WTC11 (cell line): ENCODE data around the gene HNRNPAB. TPM values are rescaled to one million over a fixed set of nuclear protein-coding genes. Genes with fewer than 3 reads are reported as not detected.

Source experiments
- ATAC-seq: fragments of 200-7000 bp; cut with Tn5 transposase; 2 replicates; pipeline ENCODE4 v1.10.0; 2021; ENCODE audit warnings: mild to moderate bottlenecking, moderate library complexity
- CTCF ChIA-PET: fragments of 300-600 bp; sonication (Branson Sonifier 250); formaldehyde crosslinking; loops from one replicate; lab custom pipeline; 2021; ENCODE audit warnings: antibody characterized with exemption; lab: Charles Lee
- POLR2A ChIA-PET: fragments of 350-600 bp; sonication (Branson Sonifier 250); formaldehyde crosslinking; loops from one replicate; lab custom pipeline; 2021; ENCODE audit warnings: antibody characterized with exemption; lab: Charles Lee
- DNase-seq: peaks from one replicate; pipeline ENCODE4 v3.0.0; 2021; ENCODE audit warnings: low spot score
- H3K27ac Mint-ChIP-seq: 2 replicates; pipeline ENCODE4 v1.8.0; 2021; ENCODE audit warnings: mixed read lengths
- H3K27me3 Mint-ChIP-seq: 2 replicates; pipeline ENCODE4 v1.8.0; 2021; ENCODE audit warnings: low read depth, mild to moderate bottlenecking, moderate library complexity, mixed read lengths
- H3K36me3 Mint-ChIP-seq: 2 replicates; pipeline ENCODE4 v1.8.0; 2021; ENCODE audit warnings: mixed read lengths
- H3K4me1 Mint-ChIP-seq: 2 replicates; pipeline ENCODE4 v1.8.0; 2022; ENCODE audit warnings: mixed read lengths
- H3K4me3 Mint-ChIP-seq: 2 replicates; pipeline ENCODE4 v1.8.0; 2021; ENCODE audit warnings: mild to moderate bottlenecking, moderate library complexity, mixed read lengths
- H3K9me3 Mint-ChIP-seq: 2 replicates; pipeline ENCODE4 v1.8.0; 2021; ENCODE audit warnings: mixed read lengths
- ATF1 ChIP-seq: sonication (generic); formaldehyde crosslinking; IDR thresholded peaks from 2 replicates; pipeline ENCODE4 v1.8.1; 2023; ENCODE audit warnings: mild to moderate bottlenecking, moderate library complexity, missing genetic modification reagents
- ATF6 ChIP-seq: sonication (generic); formaldehyde crosslinking; IDR thresholded peaks from 2 replicates; pipeline ENCODE4 v1.8.1; 2023; ENCODE audit warnings: mild to moderate bottlenecking, missing genetic modification reagents
- CBFB ChIP-seq: sonication (generic); formaldehyde crosslinking; IDR thresholded peaks from 2 replicates; pipeline ENCODE4 v1.8.1; 2022; ENCODE audit warnings: mild to moderate bottlenecking, low read depth, missing genetic modification reagents
- ELF4 ChIP-seq: sonication (generic); formaldehyde crosslinking; IDR thresholded peaks from 2 replicates; pipeline ENCODE4 v1.8.1; 2022; ENCODE audit warnings: low read depth, mild to moderate bottlenecking, moderate library complexity, missing genetic modification reagents
- FOXP4 ChIP-seq: sonication (generic); formaldehyde crosslinking; IDR thresholded peaks from 2 replicates; pipeline ENCODE4 v1.8.0; 2022; ENCODE audit warnings: mild to moderate bottlenecking, missing genetic modification reagents
- GRHL2 ChIP-seq: fragments of 250-450 bp; sonication (Bioruptor Pico); IDR thresholded peaks from 2 replicates; pipeline ENCODE4 v1.8.0; 2022; ENCODE audit warnings: mild to moderate bottlenecking, moderate library complexity; ENCODE audit not compliant: insufficient replicate concordance, severe bottlenecking
- HMGA2 ChIP-seq: fragments of 250-450 bp; sonication (Bioruptor Pico); IDR thresholded peaks from 2 replicates; pipeline ENCODE4 v1.4.0; 2021; ENCODE audit warnings: mild to moderate bottlenecking, moderate library complexity
- JAZF1 ChIP-seq: fragments of 250-450 bp; sonication (Bioruptor Pico); IDR thresholded peaks from 2 replicates; pipeline ENCODE4 v1.9.0; 2021; ENCODE audit warnings: moderate library complexity, mild to moderate bottlenecking, inconsistent platforms
- JUN ChIP-seq: sonication (generic); formaldehyde crosslinking; IDR thresholded peaks from 2 replicates; pipeline ENCODE4 v1.8.0; 2023; ENCODE audit warnings: mild to moderate bottlenecking, missing genetic modification reagents
- KAT7 ChIP-seq: sonication (generic); formaldehyde crosslinking; IDR thresholded peaks from 2 replicates; pipeline ENCODE4 v1.8.1; 2023; ENCODE audit warnings: missing genetic modification reagents, mild to moderate bottlenecking, borderline replicate concordance
- MXD4 ChIP-seq: fragments of 250-450 bp; sonication (Bioruptor Pico); IDR thresholded peaks from 2 replicates; pipeline ENCODE4 v1.8.0; 2021; ENCODE audit warnings: mild to moderate bottlenecking, moderate library complexity, borderline replicate concordance
- NFATC4 ChIP-seq: fragments of 250-450 bp; sonication (Bioruptor Pico); IDR thresholded peaks from 2 replicates; pipeline ENCODE4 v1.9.0; 2021; ENCODE audit warnings: mild to moderate bottlenecking
- NR2C2 ChIP-seq: sonication (generic); formaldehyde crosslinking; IDR thresholded peaks from 2 replicates; pipeline ENCODE4 v1.8.0; 2022; ENCODE audit warnings: mild to moderate bottlenecking, missing genetic modification reagents
- RELA ChIP-seq: sonication (generic); formaldehyde crosslinking; IDR thresholded peaks from 2 replicates; pipeline ENCODE4 v1.8.1; 2022; ENCODE audit warnings: missing genetic modification reagents, mild to moderate bottlenecking, borderline replicate concordance
- RORB ChIP-seq: fragments of 250-450 bp; sonication (Bioruptor Pico); IDR thresholded peaks from 2 replicates; pipeline ENCODE4 v1.9.0; 2021; ENCODE audit warnings: mild to moderate bottlenecking
- SMAD3 ChIP-seq: sonication (generic); formaldehyde crosslinking; IDR thresholded peaks from 2 replicates; pipeline ENCODE4 v1.8.0; 2022; ENCODE audit warnings: missing genetic modification reagents, mild to moderate bottlenecking, borderline replicate concordance
- USF1 ChIP-seq: sonication (generic); formaldehyde crosslinking; IDR thresholded peaks from 2 replicates; pipeline ENCODE4 v1.8.0; 2022; ENCODE audit warnings: mild to moderate bottlenecking, missing genetic modification reagents
- USF2 ChIP-seq: sonication (generic); formaldehyde crosslinking; IDR thresholded peaks from 2 replicates; pipeline ENCODE4 v1.8.1; 2023; ENCODE audit warnings: mild to moderate bottlenecking, missing genetic modification reagents, moderate library complexity
- ZBTB21 ChIP-seq: sonication (generic); formaldehyde crosslinking; IDR thresholded peaks from 2 replicates; pipeline ENCODE4 v1.8.1; 2023; ENCODE audit warnings: mild to moderate bottlenecking, missing genetic modification reagents, borderline replicate concordance
- ZNF263 ChIP-seq: sonication (generic); formaldehyde crosslinking; IDR thresholded peaks from 2 replicates; pipeline ENCODE4 v1.8.1; 2022; ENCODE audit warnings: low read depth, mild to moderate bottlenecking, moderate library complexity, missing genetic modification reagents
- ZNF317 ChIP-seq: sonication (generic); formaldehyde crosslinking; IDR thresholded peaks from 2 replicates; pipeline ENCODE4 v1.8.1; 2023; ENCODE audit warnings: low read depth, mild to moderate bottlenecking, moderate library complexity, missing genetic modification reagents, borderline replicate concordance
- ZSCAN18 ChIP-seq: fragments of 250-450 bp; sonication (Bioruptor Pico); IDR thresholded peaks from 2 replicates; pipeline ENCODE4 v2.1.2; 2022; ENCODE audit warnings: mild to moderate bottlenecking, moderate library complexity
- total RNA-seq: library from RNA; stranded (reverse); gene quantifications from 3 replicates; pipeline ENCODE4 v1.2.3, GENCODE V29; 2021

HNRNPAB gene
- total RNA-seq, 1 experiment from 2014 or later = 457 TPM

- ChIA-PET CTCF (no interaction called here), POLR2A (interaction anchor here (3.7 kb wide), 1 partner anchor 18 kb away, joined by 15 read pairs; the partner anchor contains the start of gene HNRNPAB)
- Mint-ChIP-seq H3K4me3 (no peak overlapping the region), H3K36me3 (no peaks in the 10 kb centered on the region; the same call in 1 of the 2 replicates), H3K27me3 (peaks cover 3% of the 10 kb centered on the region; the same call in 1 of the 2 replicates), H3K27ac (no peak overlapping the region), H3K9me3 (0 out of 2 replicates have a peak, but pooled peaks cover 4% of the 10 kb centered on the region), H3K4me1 (peaks cover 13% of the 10 kb centered on the region)
- ATAC-seq (no peak), DNase-seq (no peak)
- no peak for TF ChIP-seq ATF6 (CRISPR knock-in tag)
- TF ChIP-seq MXD4 (CRISPR knock-in tag) = no peak
- no peak for TF ChIP-seq HMGA2 (CRISPR knock-in tag)
- TF ChIP-seq ZNF263 = no peak
- TF ChIP-seq GRHL2 (CRISPR knock-in tag) = no peak
- TF ChIP-seq ZSCAN18 (CRISPR knock-in tag) = no peak
- TF ChIP-seq NR2C2 (CRISPR knock-in tag) = no peak
- no peak for TF ChIP-seq SMAD3 (CRISPR knock-in tag)
- TF ChIP-seq FOXP4 (CRISPR knock-in tag) = no peak
- TF ChIP-seq JAZF1 (CRISPR knock-in tag) = no peak
- TF ChIP-seq ZNF317 (CRISPR knock-in tag) = no peak
- no peak for TF ChIP-seq JUN
- TF ChIP-seq ATF1 (CRISPR knock-in tag) = no peak
- TF ChIP-seq RELA (CRISPR knock-in tag) = no peak
- no peak for TF ChIP-seq CBFB (CRISPR knock-in tag)
- no peak for TF ChIP-seq KAT7
- no peak for TF ChIP-seq ELF4 (CRISPR knock-in tag)
- TF ChIP-seq USF2 = no peak
These were observed 17.9 kb upstream of the HNRNPAB start for GRCh38 chr5:178186427-178186826.

GRCh38 chr5:178187014-178187413 is 17.3 kb upstream of the HNRNPAB start, which contains the start of gene GMCL2:
TSS of gene GMCL2 (minus strand) at chr5:178187371. CDS start at chr5:178187299, 72 bp downstream.
- peaks cover 2% of the 10 kb centered on the region for H3K36me3 Mint-ChIP-seq
- DNase-seq (no peak), ATAC-seq (no peak)
- peaks cover 10% of the 10 kb centered on the region for H3K4me1 Mint-ChIP-seq
- no peak within 1 kb of the TSS for H3K27ac Mint-ChIP-seq
- H3K4me3 Mint-ChIP-seq = no peak within 1 kb of the TSS
- ChIA-PET CTCF (no interaction called here), POLR2A (interaction anchor here (3.7 kb wide), 1 partner anchor 17 kb away, joined by 15 read pairs; the partner anchor contains the start of gene HNRNPAB)
- H3K9me3 Mint-ChIP-seq = peaks cover 4% of the 10 kb centered on the region; the same call in 1 of the 2 replicates
- TF ChIP-seq NR2C2 (CRISPR knock-in tag) (no peak), NFATC4 (no peak), RORB (CRISPR knock-in tag) (no peak), USF1 (CRISPR knock-in tag) (no peak), ZBTB21 (no peak)
- peaks cover 3% of the 10 kb centered on the region for H3K27me3 Mint-ChIP-seq
